ENCODE measurements around the gene DIAPH2.

The DIAPH2 gene

DNA sequence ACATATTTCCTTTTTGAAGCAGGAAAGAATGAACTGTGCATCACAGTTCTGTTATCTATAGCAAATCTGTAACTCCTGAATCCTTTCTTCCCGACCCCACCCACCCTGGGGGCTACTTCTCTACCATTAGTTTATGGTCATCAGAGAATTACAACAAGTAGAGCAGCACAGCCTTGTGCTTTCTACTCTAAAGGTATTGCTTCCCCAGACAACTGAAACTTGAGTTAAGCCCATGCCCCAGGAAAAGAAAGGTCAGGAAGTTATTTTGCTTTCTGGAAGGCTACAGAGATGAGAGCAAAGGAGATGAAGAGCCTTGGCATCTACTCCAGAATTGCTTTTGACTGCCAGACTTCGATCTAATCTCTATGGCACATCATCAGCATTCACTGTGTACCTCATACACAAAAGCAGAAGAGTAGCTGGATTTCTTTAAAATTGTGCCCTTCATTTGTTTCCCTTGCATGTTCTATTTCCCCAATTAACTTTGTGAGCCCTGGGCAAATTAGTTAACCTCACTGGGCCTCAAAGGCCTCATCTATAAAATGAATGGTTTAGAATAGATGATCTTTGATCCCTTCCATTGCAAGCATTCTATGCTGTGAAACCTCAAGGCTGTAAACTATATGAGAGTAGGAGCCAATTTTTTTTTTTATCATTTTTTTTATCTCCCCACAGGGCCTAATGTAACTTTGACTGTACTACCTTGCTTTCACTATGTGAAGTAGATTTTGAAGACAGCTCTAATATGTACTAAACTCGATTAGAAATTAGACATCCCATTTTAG, 794.7 kb downstream of the DIAPH2 start:
- Histone ChIP-seq H2AFZ (ENCODE audit: low read length) (no peak overlapping the region), H3K79me2 (ENCODE audit: insufficient read depth, low read length) (no peaks in the 10 kb centered on the region), H3K4me3 (ENCODE audit: low read length, poor library complexity, severe bottlenecking) (no peak overlapping the region), H3F3A (ENCODE audit: low read depth) (no peaks in the 10 kb centered on the region), H4K20me1 (ENCODE audit: insufficient read depth, low read length, poor library complexity, severe bottlenecking) (no peaks in the 10 kb centered on the region), H3K4me2 (ENCODE audit: low read depth, low read length, poor library complexity, severe bottlenecking) (no peak overlapping the region), H3K4me1 (ENCODE audit: insufficient read depth, low read length, poor library complexity, severe bottlenecking) (no peaks in the 10 kb centered on the region), H3K27me3 (ENCODE audit: insufficient read depth, low read length, poor library complexity, severe bottlenecking) (no peaks in the 10 kb centered on the region), H3K9me2 (replicated peaks; ENCODE audit: low read depth, low read length) (no peaks in the 10 kb centered on the region), H3K36me3 (ENCODE audit: insufficient read depth, low read length) (no peaks in the 10 kb centered on the region), H3K9me3 (ENCODE audit: insufficient read depth, low read depth, low read length) (no peaks in the 10 kb centered on the region), H3K9ac (ENCODE audit: low read depth, low read length, poor library complexity, severe bottlenecking) (no peak overlapping the region)
- TF ChIP-seq CTCF (conservative IDR thresholded peaks at IDR 0.05; ENCODE audit: low read length) (no peak), EZH2phosphoT487 (IDR thresholded peaks at IDR 0.05; ENCODE audit: borderline replicate concordance) (no peak)

DNA sequence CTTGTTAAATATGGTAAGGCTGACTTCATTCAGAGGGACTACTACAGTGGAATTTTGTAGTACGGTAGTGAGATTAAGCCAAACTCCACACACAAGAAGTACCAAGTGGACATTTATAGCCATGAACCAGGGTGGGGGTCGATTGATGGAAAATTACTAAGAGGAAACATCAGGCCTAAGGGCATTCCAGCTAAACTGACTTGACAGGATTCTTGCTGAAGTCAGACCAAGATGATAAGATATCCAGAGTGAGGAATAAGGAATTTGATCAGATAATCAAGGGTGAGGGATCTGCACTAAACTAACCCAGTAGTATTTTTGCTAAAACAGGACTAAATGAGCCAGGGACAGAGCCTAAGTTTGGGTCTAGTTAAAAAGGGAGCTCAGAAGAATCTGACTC, 796.6 kb downstream of the DIAPH2 start:
- H3K4me1 ChIP-seq (ENCODE audit: insufficient read depth, low read length, poor library complexity, severe bottlenecking) = no peaks in the 10 kb centered on the region
- H3K79me2 ChIP-seq (ENCODE audit: insufficient read depth, low read length) = no peaks in the 10 kb centered on the region
- no peaks in the 10 kb centered on the region for H3F3A ChIP-seq (ENCODE audit: low read depth)
- H3K9me2 ChIP-seq (replicated peaks; ENCODE audit: low read depth, low read length) = no peaks in the 10 kb centered on the region
- H3K36me3 ChIP-seq (ENCODE audit: insufficient read depth, low read length) = no peaks in the 10 kb centered on the region
- no peak overlapping the region for H2AFZ ChIP-seq (ENCODE audit: low read length)
- no peak for TF ChIP-seq CTCF (conservative IDR thresholded peaks at IDR 0.05; ENCODE audit: low read length)
- TF ChIP-seq EZH2phosphoT487 (IDR thresholded peaks at IDR 0.05; ENCODE audit: borderline replicate concordance) = no peak
- H3K9me3 ChIP-seq (ENCODE audit: insufficient read depth, low read depth, low read length) = no peaks in the 10 kb centered on the region
- no peak overlapping the region for H3K4me2 ChIP-seq (ENCODE audit: low read depth, low read length, poor library complexity, severe bottlenecking)
- no peak overlapping the region for H3K9ac ChIP-seq (ENCODE audit: low read depth, low read length, poor library complexity, severe bottlenecking)
- H3K4me3 ChIP-seq (ENCODE audit: low read length, poor library complexity, severe bottlenecking) = no peak overlapping the region
- H4K20me1 ChIP-seq (ENCODE audit: insufficient read depth, low read length, poor library complexity, severe bottlenecking) = no peaks in the 10 kb centered on the region
- no peaks in the 10 kb centered on the region for H3K27me3 ChIP-seq (ENCODE audit: insufficient read depth, low read length, poor library complexity, severe bottlenecking)

GRCh38 chrX:97482666-97483300, 798.1 kb downstream of the DIAPH2 start:
- H3K9me3 ChIP-seq (ENCODE audit: insufficient read depth, low read depth, low read length) = no peaks in the 10 kb centered on the region
- no peaks in the 10 kb centered on the region for H3F3A ChIP-seq (ENCODE audit: low read depth)
- H2AFZ ChIP-seq (ENCODE audit: low read length) = no peak overlapping the region
- TF ChIP-seq CTCF (conservative IDR thresholded peaks at IDR 0.05; ENCODE audit: low read length) (no peak), EZH2phosphoT487 (IDR thresholded peaks at IDR 0.05; ENCODE audit: borderline replicate concordance) (no peak)
- H3K9ac ChIP-seq (ENCODE audit: low read depth, low read length, poor library complexity, severe bottlenecking) = no peak overlapping the region
- H3K27me3 ChIP-seq (ENCODE audit: insufficient read depth, low read length, poor library complexity, severe bottlenecking) = no peaks in the 10 kb centered on the region
- H3K9me2 ChIP-seq (replicated peaks; ENCODE audit: low read depth, low read length) = no peaks in the 10 kb centered on the region
- no peaks in the 10 kb centered on the region for H3K79me2 ChIP-seq (ENCODE audit: insufficient read depth, low read length)
- H4K20me1 ChIP-seq (ENCODE audit: insufficient read depth, low read length, poor library complexity, severe bottlenecking) = no peaks in the 10 kb centered on the region
- H3K36me3 ChIP-seq (ENCODE audit: insufficient read depth, low read length) = no peaks in the 10 kb centered on the region
- H3K4me2 ChIP-seq (ENCODE audit: low read depth, low read length, poor library complexity, severe bottlenecking) = no peak overlapping the region
- H3K4me3 ChIP-seq (ENCODE audit: low read length, poor library complexity, severe bottlenecking) = no peak overlapping the region
- no peaks in the 10 kb centered on the region for H3K4me1 ChIP-seq (ENCODE audit: insufficient read depth, low read length, poor library complexity, severe bottlenecking)
